ENCODE results near the gene KBTBD12. TPM values are rescaled to one million over a fixed set of nuclear protein-coding genes. Genes with fewer than 3 reads are reported as not detected.

KBTBD12 gene
- total RNA-seq, 1 donor from 2014 or later = not detected

GRCh38 chr3:127933396-127933795 is 18.4 kb downstream of the KBTBD12 start:
- Mint-ChIP-seq H3K4me1 (ENCODE audit: unreplicated experiment) (no peaks in the 10 kb centered on the region), H3K27me3 (ENCODE audit: unreplicated experiment) (peaks cover 23% of the 10 kb centered on the region), H3K4me3 (ENCODE audit: unreplicated experiment) (no peak overlapping the region), H3K36me3 (ENCODE audit: unreplicated experiment) (no peaks in the 10 kb centered on the region), H3K9me3 (ENCODE audit: unreplicated experiment) (peaks cover 3% of the 10 kb centered on the region), H3K27ac (ENCODE audit: unreplicated experiment) (no peak overlapping the region)
- DNase-seq (ENCODE audit: extremely low spot score, unreplicated experiment) = no peak
- TF ChIP-seq, protein P1, sequence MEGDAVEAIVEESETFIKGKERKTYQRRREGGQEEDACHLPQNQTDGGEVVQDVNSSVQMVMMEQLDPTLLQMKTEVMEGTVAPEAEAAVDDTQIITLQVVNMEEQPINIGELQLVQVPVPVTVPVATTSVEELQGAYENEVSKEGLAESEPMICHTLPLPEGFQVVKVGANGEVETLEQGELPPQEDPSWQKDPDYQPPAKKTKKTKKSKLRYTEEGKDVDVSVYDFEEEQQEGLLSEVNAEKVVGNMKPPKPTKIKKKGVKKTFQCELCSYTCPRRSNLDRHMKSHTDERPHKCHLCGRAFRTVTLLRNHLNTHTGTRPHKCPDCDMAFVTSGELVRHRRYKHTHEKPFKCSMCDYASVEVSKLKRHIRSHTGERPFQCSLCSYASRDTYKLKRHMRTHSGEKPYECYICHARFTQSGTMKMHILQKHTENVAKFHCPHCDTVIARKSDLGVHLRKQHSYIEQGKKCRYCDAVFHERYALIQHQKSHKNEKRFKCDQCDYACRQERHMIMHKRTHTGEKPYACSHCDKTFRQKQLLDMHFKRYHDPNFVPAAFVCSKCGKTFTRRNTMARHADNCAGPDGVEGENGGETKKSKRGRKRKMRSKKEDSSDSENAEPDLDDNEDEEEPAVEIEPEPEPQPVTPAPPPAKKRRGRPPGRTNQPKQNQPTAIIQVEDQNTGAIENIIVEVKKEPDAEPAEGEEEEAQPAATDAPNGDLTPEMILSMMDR (IDR thresholded peaks at IDR 0.05) = no peak

GRCh38 chr3:127938800-127939199 is 23.8 kb downstream of the KBTBD12 start:
- no peak for DNase-seq (ENCODE audit: extremely low spot score, unreplicated experiment)
- peaks cover 18% of the 10 kb centered on the region for H3K9me3 Mint-ChIP-seq (ENCODE audit: unreplicated experiment)
- no peak overlapping the region for H3K27ac Mint-ChIP-seq (ENCODE audit: unreplicated experiment)
- H3K27me3 Mint-ChIP-seq (ENCODE audit: unreplicated experiment) = peaks cover 15% of the 10 kb centered on the region
- peaks cover 6% of the 10 kb centered on the region for H3K4me1 Mint-ChIP-seq (ENCODE audit: unreplicated experiment)
- H3K36me3 Mint-ChIP-seq (ENCODE audit: unreplicated experiment) = peaks cover 3% of the 10 kb centered on the region
- H3K4me3 Mint-ChIP-seq (ENCODE audit: unreplicated experiment) = no peak overlapping the region
- TF ChIP-seq, protein P1 (IDR thresholded peaks at IDR 0.05) = no peak

DNA sequence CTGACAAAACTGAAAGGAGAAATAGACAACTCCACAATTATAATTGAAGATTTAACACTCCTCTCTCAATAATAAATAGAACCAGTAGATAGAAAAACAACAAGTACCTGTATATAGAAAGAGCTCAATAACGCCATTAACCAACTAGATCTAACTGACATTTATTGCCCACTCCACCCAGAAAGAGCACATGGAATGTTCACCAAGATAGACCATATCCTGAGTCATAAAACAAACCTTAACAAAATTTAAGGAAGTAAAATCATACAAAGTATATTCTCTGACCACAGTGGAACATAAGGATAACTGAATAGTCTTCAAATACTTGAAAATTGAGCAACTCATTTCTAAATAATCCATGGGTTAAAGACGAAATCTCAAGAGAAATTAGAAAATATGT is 25.1 kb downstream of the KBTBD12 start:
- Mint-ChIP-seq H3K9me3 (ENCODE audit: unreplicated experiment) (peaks cover 21% of the 10 kb centered on the region), H3K36me3 (ENCODE audit: unreplicated experiment) (peaks cover 5% of the 10 kb centered on the region), H3K4me1 (ENCODE audit: unreplicated experiment) (peaks cover 6% of the 10 kb centered on the region), H3K27me3 (ENCODE audit: unreplicated experiment) (peaks cover 5% of the 10 kb centered on the region), H3K4me3 (ENCODE audit: unreplicated experiment) (no peak overlapping the region), H3K27ac (ENCODE audit: unreplicated experiment) (no peak overlapping the region)
- DNase-seq (ENCODE audit: extremely low spot score, unreplicated experiment) = no peak
- TF ChIP-seq, protein P1 (IDR thresholded peaks at IDR 0.05) = no peak

DNA sequence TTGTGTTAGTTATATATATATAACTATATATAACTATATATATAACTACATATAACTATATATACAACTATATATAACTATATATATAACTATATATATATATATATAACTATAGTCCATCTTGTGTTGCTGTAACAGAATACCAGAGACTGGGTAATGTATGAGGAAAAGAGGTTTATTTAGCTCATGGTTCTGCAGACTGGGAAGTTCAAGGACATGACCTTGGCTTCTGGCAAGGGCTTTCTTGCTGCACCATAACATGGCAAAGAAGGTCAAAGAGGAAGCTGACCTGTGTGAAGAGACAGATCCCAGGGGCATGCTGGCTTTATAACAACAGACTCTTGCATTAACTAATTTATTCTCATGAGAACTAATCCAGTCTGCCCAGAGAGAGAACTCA is 27.6 kb downstream of the KBTBD12 start:
- Mint-ChIP-seq H3K27me3 (ENCODE audit: unreplicated experiment) (peaks cover 14% of the 10 kb centered on the region), H3K27ac (ENCODE audit: unreplicated experiment) (no peak overlapping the region), H3K4me3 (ENCODE audit: unreplicated experiment) (no peak overlapping the region), H3K4me1 (ENCODE audit: unreplicated experiment) (peaks cover 6% of the 10 kb centered on the region), H3K36me3 (ENCODE audit: unreplicated experiment) (peaks cover 5% of the 10 kb centered on the region), H3K9me3 (ENCODE audit: unreplicated experiment) (peaks cover 21% of the 10 kb centered on the region)
- TF ChIP-seq, protein P1 (IDR thresholded peaks at IDR 0.05) = no peak
- no peak for DNase-seq (ENCODE audit: extremely low spot score, unreplicated experiment)

DNA sequence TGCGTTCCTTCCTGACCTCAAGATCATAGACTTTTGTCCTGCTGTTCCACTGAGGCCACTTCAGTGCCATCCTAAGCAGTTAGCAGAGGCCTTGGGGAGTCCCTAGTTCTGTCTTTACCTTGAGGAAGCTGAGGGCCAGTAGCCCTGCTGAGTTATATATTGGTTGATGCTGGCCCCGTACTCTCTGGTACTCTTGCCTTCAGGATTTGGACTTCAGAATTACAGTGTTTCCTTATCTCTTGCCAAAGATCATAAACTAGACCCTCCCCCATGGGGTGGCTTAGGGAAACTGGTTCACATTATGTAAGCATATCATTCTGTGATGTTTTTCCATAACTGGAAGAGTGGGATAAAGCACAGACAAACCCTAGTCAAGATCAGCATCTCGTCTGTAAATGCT is 33.2 kb downstream of the KBTBD12 start:
- peaks cover 10% of the 10 kb centered on the region for H3K27me3 Mint-ChIP-seq (ENCODE audit: unreplicated experiment)
- DNase-seq (ENCODE audit: extremely low spot score, unreplicated experiment) = no peak
- H3K4me3 Mint-ChIP-seq (ENCODE audit: unreplicated experiment) = no peak overlapping the region
- peaks cover 6% of the 10 kb centered on the region for H3K9me3 Mint-ChIP-seq (ENCODE audit: unreplicated experiment)
- no peak overlapping the region for H3K27ac Mint-ChIP-seq (ENCODE audit: unreplicated experiment)
- TF ChIP-seq, protein P1 (IDR thresholded peaks at IDR 0.05) = no peak
- peaks cover 3% of the 10 kb centered on the region for H3K36me3 Mint-ChIP-seq (ENCODE audit: unreplicated experiment)
- peaks cover 2% of the 10 kb centered on the region for H3K4me1 Mint-ChIP-seq (ENCODE audit: unreplicated experiment)
